H1 (cell line): ENCODE data around the gene ANKS1B. TPM values are rescaled to one million over a fixed set of nuclear protein-coding genes. Genes with fewer than 3 reads are reported as not detected.

Experiments used
- CTCF ChIA-PET: fragments of 300-600 bp; sonication (Branson Sonifier 250); formaldehyde crosslinking; loops from one replicate; lab custom pipeline; 2021; ENCODE audit not compliant: partially characterized antibody; lab: Charles Lee
- POLR2A ChIA-PET: fragments of 300-600 bp; sonication (Branson Sonifier 250); formaldehyde crosslinking; loops from one replicate; lab custom pipeline; 2021; ENCODE audit warnings: inconsistent platforms; ENCODE audit not compliant: partially characterized antibody; lab: Charles Lee
- DNase-seq, 2 experiments: peaks; one replicate each; pipeline versions ENCODE4 v3.0.0 to v3.0.0-alpha.2; 2010 to 2022; ENCODE audit warnings: low spot score in 2 of 2, low read depth in 1 of 2, mixed read lengths in 1 of 2
- FAIRE-seq: peaks from 2 replicates; lab custom pipeline; 2011; peaks lifted over from hg19 to GRCh38; lab: Jason Lieb, UNC
- H2AFZ ChIP-seq: 2 replicates; pipeline ENCODE4 v1.8.1; 2012; ENCODE audit warnings: low read length, inconsistent platforms
- H2AK5ac ChIP-seq: 2 replicates; pipeline ENCODE4 v1.6.1; 2013; ENCODE audit warnings: low read depth, low read length
- H2BK120ac ChIP-seq: replicated peaks from 2 replicates; pipeline ENCODE3; 2013; ENCODE audit warnings: low read depth, low read length, inconsistent platforms
- H2BK12ac ChIP-seq: 2 replicates; pipeline ENCODE4 v1.6.1; 2013; ENCODE audit warnings: low read depth, low read length
- H2BK15ac ChIP-seq: 2 replicates; pipeline ENCODE4 v1.6.1; 2013; ENCODE audit warnings: low read length
- H2BK20ac ChIP-seq: 2 replicates; pipeline ENCODE4 v1.6.1; 2013; ENCODE audit warnings: low read length
- H2BK5ac ChIP-seq: 2 replicates; pipeline ENCODE4 v1.6.1; 2013; ENCODE audit warnings: low read depth, low read length
- H3K14ac ChIP-seq: 2 replicates; pipeline ENCODE4 v1.6.1; 2013; ENCODE audit warnings: inconsistent platforms; ENCODE audit not compliant: insufficient read length
- H3K18ac ChIP-seq: 2 replicates; pipeline ENCODE4 v1.6.1; 2013; ENCODE audit warnings: low read length; ENCODE audit errors: extremely low read depth
- H3K23ac ChIP-seq: 2 replicates; pipeline ENCODE4 v1.6.1; 2013; ENCODE audit warnings: inconsistent platforms; ENCODE audit not compliant: insufficient read length
- H3K23me2 ChIP-seq: 2 replicates; pipeline ENCODE4 v1.6.1; 2013; ENCODE audit warnings: low read depth, low read length
- H3K27ac ChIP-seq: 2 replicates; pipeline ENCODE4 v1.6.1; 2011; ENCODE audit warnings: low read depth, low read length, inconsistent platforms
- H3K27me3 ChIP-seq, 4 experiments: replicated peaks in 1 of 4; 1 replicate in 1 of 4; 2 replicates in 3 of 4; pipeline versions ENCODE4 v1.6.1 to v1.8.1; 2011 to 2013; ENCODE audit warnings: low read length in 3 of 4, mild to moderate bottlenecking in 3 of 4, inconsistent platforms in 2 of 4, mixed read lengths in 2 of 4, moderate library complexity in 1 of 4; ENCODE audit not compliant: control insufficient read depth in 3 of 4, insufficient read depth in 3 of 4; ENCODE audit errors: extremely low read depth in 1 of 4
- H3K36me3 ChIP-seq, 4 experiments: 2 replicates each; pipeline versions ENCODE4 v1.6.1 to v1.8.1; 2011 to 2013; ENCODE audit warnings: mild to moderate bottlenecking in 4 of 4, low read length in 3 of 4, moderate library complexity in 2 of 4, control low read depth in 1 of 4, inconsistent platforms in 1 of 4; ENCODE audit not compliant: insufficient read depth in 4 of 4, control insufficient read depth in 2 of 4
- H3K4ac ChIP-seq: replicated peaks from 2 replicates; pipeline ENCODE3; 2013; ENCODE audit warnings: low read length, low read depth, mixed read lengths, inconsistent platforms; ENCODE audit not compliant: insufficient read length
- H3K4me1 ChIP-seq, 4 experiments: replicated peaks in 1 of 4; 1 replicate in 1 of 4; 2 replicates in 3 of 4; pipeline versions ENCODE4 v1.6.1 to v1.8.1; 2011 to 2013; ENCODE audit warnings: low read length in 3 of 4, inconsistent platforms in 2 of 4, mixed read lengths in 1 of 4; ENCODE audit not compliant: insufficient read depth in 4 of 4, control insufficient read depth in 3 of 4
- H3K4me2 ChIP-seq, 2 experiments: 2 replicates each; pipeline versions ENCODE4 v1.6.1 to v1.8.1; 2011 to 2013; ENCODE audit warnings: low read depth in 2 of 2, low read length in 2 of 2, control low read depth in 1 of 2, inconsistent platforms in 1 of 2, mild to moderate bottlenecking in 1 of 2; ENCODE audit not compliant: insufficient read depth in 1 of 2
- H3K4me3 ChIP-seq, 4 experiments: fragments of 200-600, 300-600 bp in 1 of 4; sonication (generic), shearing (Covaris generic), sonication (Bioruptor Twin) in 1 of 4; 2 replicates each; pipeline versions ENCODE4 v1.5.1 to v1.8.1; 2011 to 2016; ENCODE audit warnings: low read length in 4 of 4, low read depth in 3 of 4, control low read depth in 2 of 4, inconsistent platforms in 2 of 4, mild to moderate bottlenecking in 2 of 4, mixed read lengths in 1 of 4, moderate library complexity in 1 of 4; ENCODE audit not compliant: insufficient read depth in 2 of 4; ENCODE audit errors: extremely low read depth in 1 of 4
- H3K56ac ChIP-seq: replicated peaks from 2 replicates; pipeline ENCODE3; 2013; ENCODE audit warnings: low read depth, mild to moderate bottlenecking, mixed read lengths, low read length, inconsistent platforms; ENCODE audit not compliant: insufficient read length
- H3K79me1 ChIP-seq: 2 replicates; pipeline ENCODE4 v1.6.1; 2013; ENCODE audit warnings: low read depth, low read length, control low read depth
- H3K79me2 ChIP-seq, 2 experiments: 2 replicates each; pipeline versions ENCODE4 v1.6.1 to v1.8.1; 2012 to 2013; ENCODE audit warnings: low read length in 2 of 2, mild to moderate bottlenecking in 2 of 2, inconsistent platforms in 1 of 2; ENCODE audit not compliant: insufficient read depth in 2 of 2, control insufficient read depth in 1 of 2
- H3K9ac ChIP-seq, 4 experiments: replicated peaks in 1 of 4; 1 replicate in 1 of 4; 2 replicates in 3 of 4; pipeline versions ENCODE4 v1.6.1 to v1.8.1; 2011 to 2013; ENCODE audit warnings: low read depth in 3 of 4, low read length in 3 of 4, control low read depth in 2 of 4, mild to moderate bottlenecking in 2 of 4, moderate library complexity in 2 of 4, inconsistent platforms in 1 of 4; ENCODE audit errors: extremely low read depth in 1 of 4
- H3K9me3 ChIP-seq, 2 experiments: 2 replicates each; pipeline versions ENCODE4 v1.6.1 to v1.8.1; 2012 to 2013; ENCODE audit warnings: mild to moderate bottlenecking in 2 of 2, moderate library complexity in 2 of 2, control low read depth in 1 of 2, inconsistent platforms in 1 of 2, low read depth in 1 of 2, low read length in 1 of 2, mixed read lengths in 1 of 2; ENCODE audit not compliant: insufficient read depth in 2 of 2
- H4K20me1 ChIP-seq, 2 experiments: replicated peaks in 1 of 2; 2 replicates each; pipeline versions ENCODE3 to v1.8.1; 2011 to 2013; ENCODE audit warnings: inconsistent platforms in 2 of 2, low read length in 2 of 2, mild to moderate bottlenecking in 1 of 2; ENCODE audit not compliant: insufficient read depth in 2 of 2, control insufficient read depth in 1 of 2
- H4K5ac ChIP-seq: 2 replicates; pipeline ENCODE4 v1.6.1; 2013; ENCODE audit warnings: low read length, low read depth, mixed read lengths, inconsistent platforms; ENCODE audit not compliant: insufficient read length
- H4K8ac ChIP-seq: 2 replicates; pipeline ENCODE4 v1.8.0; 2013; ENCODE audit warnings: mild to moderate bottlenecking, moderate library complexity, low read length, inconsistent platforms; ENCODE audit not compliant: insufficient read depth; ENCODE audit errors: extremely low read depth
- H4K91ac ChIP-seq: replicated peaks from 2 replicates; pipeline ENCODE3; 2013; ENCODE audit warnings: low read length, mixed read lengths, inconsistent platforms; ENCODE audit not compliant: insufficient read length
- ASH2L ChIP-seq: fragments of 200-600, 300-600 bp; sonication (generic); IDR thresholded peaks from one replicate; pipeline ENCODE4 v1.7.1; 2017; ENCODE audit warnings: low read length
- CBX5 ChIP-seq: fragments of 300-800, 300-1000 bp; sonication (generic); IDR thresholded peaks from 2 replicates; pipeline ENCODE4 v1.7.1; 2016; ENCODE audit warnings: antibody characterized with exemption, low read length, low read depth
- EGR1 ChIP-seq: IDR thresholded peaks from 2 replicates; pipeline ENCODE4 v1.6.1; 2011; ENCODE audit warnings: low read depth, low read length, borderline replicate concordance
- KDM5A ChIP-seq: fragments of 200-600 bp; IDR thresholded peaks from 2 replicates; pipeline ENCODE4 v1.7.1; 2012; ENCODE audit warnings: mild to moderate bottlenecking, low read length, inconsistent platforms, mixed read lengths
- NRF1 ChIP-seq: IDR thresholded peaks from 2 replicates; pipeline ENCODE4 v1.6.1; 2011; ENCODE audit warnings: mild to moderate bottlenecking, low read depth, low read length, improper control_type of control experiment
- SIX5 ChIP-seq: IDR thresholded peaks from 2 replicates; pipeline ENCODE4 v1.6.1; 2011; ENCODE audit warnings: mild to moderate bottlenecking, low read depth, low read length
- ZNF274 ChIP-seq: IDR thresholded peaks from 2 replicates; pipeline ENCODE4 v1.7.0; 2012; ENCODE audit warnings: low read length, borderline replicate concordance; ENCODE audit errors: extremely low read depth
- WGBS, 2 experiments: shearing (Covaris generic) in 1 of 2; methylation state at CpG; one replicate each; pipeline versions ENCODE4 v1.1.6 to v1.1.7; 2013 to 2015; ENCODE audit warnings: low lambda C conversion rate in 2 of 2, mixed read lengths in 2 of 2, inconsistent platforms in 1 of 2, low coverage in 1 of 2, missing lambda C conversion rate in 1 of 2; ENCODE audit not compliant: insufficient replicate concordance in 2 of 2, insufficient coverage in 1 of 2, insufficient read length in 1 of 2; ENCODE audit errors: extremely low coverage in 1 of 2, missing lambda C conversion rate in 1 of 2; 5-methylcytosine and 5-hydroxymethylcytosine counted together
- polyA plus RNA-seq, 7 experiments: library from polyadenylated mRNA; depleted of rRNA in 3 of 7; stranded (reverse) in 5 of 7; unstranded in 2 of 7; fragments of >200 nt in 5 of 7; fragments of 200-250 nt in 2 of 7; gene quantifications; 1 replicate in 5 of 7; 2 replicates in 1 of 7; 4 replicates in 1 of 7; pipeline versions ENCODE4 v1.2.1 to v1.2.3, GENCODE V29; 2011 to 2013; ENCODE audit warnings: missing spikeins in 2 of 7, mixed read lengths in 2 of 7
- total RNA-seq: library from RNA; stranded (reverse); fragmentation: NEBNext Ultra II Directional; extraction: Animal tissue kit (Norgen Biotek cat#: 25700); gene quantifications from 2 replicates; pipeline ENCODE4 v1.2.1, GENCODE V29; 2021
- TF ChIP-seq, protein P1 (sequence below): IDR thresholded peaks from 2 replicates; pipeline ENCODE4 v1.6.1; 2011; ENCODE audit warnings: low read length, improper control_type of control experiment

The ANKS1B gene
- total and polyA plus RNA-seq, 2 of the 8 experiments (the other 6 are each of a cell fraction or from before 2014, with no cell fraction given), result 2.7 to 6.1 TPM

DNA sequence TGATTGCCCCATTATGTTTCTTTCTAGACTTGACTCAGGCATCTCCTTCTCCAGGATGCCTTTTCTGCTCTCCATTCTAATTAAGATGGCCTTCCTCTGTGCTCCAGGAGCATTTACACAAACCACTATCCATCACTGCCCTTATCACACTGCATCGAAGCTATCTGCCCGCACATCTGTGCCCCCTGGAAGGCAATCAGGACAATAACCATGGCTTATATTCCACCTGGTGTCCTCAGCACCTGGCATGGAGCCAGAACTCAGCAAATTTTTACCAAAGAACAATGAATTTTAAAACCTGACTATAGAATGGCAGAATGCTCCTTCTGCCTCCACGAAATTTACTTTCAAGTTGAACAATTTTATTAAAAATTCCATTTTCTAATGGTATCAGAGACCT, 873.9 kb downstream of the ANKS1B start:
- H3K79me1 ChIP-seq, result no peaks in the 10 kb centered on the region
- POLR2A ChIA-PET, result no interaction called here

More for the DNA sequence above, 873.9 kb downstream of the ANKS1B start:
- WGBS, 2 experiments, result 97% methylated on average over 3 of the region's 3 CpGs; no CpG with 5 or more reads in 1 of the 2 experiments
- Histone ChIP-seq H3K36me3 (no peaks in the 10 kb centered on the region), H3K56ac (no peak overlapping the region), H2AFZ (no peak overlapping the region), H3K27me3 (no peaks in the 10 kb centered on the region), H4K5ac (no peak overlapping the region), H3K27ac (no peak overlapping the region), H3K23me2 (no peaks in the 10 kb centered on the region), H2AK5ac (no peak overlapping the region), H4K8ac (no peak overlapping the region), H2BK12ac (no peak overlapping the region), H3K23ac (no peak overlapping the region), H3K4me1 (0 out of 7 replicates have a peak, but pooled peaks cover 0 to 5% (median 0%) of the 10 kb centered on the region in 4 experiments), H3K9me3 (no peaks in the 10 kb centered on the region), H3K4me2 (no peak overlapping the region), H4K20me1 (no peaks in the 10 kb centered on the region), H2BK120ac (no peak overlapping the region), H3K4ac (no peak overlapping the region), H4K91ac (no peak overlapping the region), H3K79me2 (no peaks in the 10 kb centered on the region), H2BK20ac (no peak overlapping the region), H3K18ac (no peak overlapping the region), H3K14ac (no peak overlapping the region), H3K9ac (no peak overlapping the region), H2BK5ac (no peak overlapping the region), H2BK15ac (no peak overlapping the region), H3K4me3 (no peak overlapping the region)
- TF ChIP-seq CBX5 (no peak), ZNF274 (no peak), EGR1 (no peak), NRF1 (no peak), ASH2L (no peak), SIX5 (no peak), KDM5A (no peak)
- TF ChIP-seq, protein P1, sequence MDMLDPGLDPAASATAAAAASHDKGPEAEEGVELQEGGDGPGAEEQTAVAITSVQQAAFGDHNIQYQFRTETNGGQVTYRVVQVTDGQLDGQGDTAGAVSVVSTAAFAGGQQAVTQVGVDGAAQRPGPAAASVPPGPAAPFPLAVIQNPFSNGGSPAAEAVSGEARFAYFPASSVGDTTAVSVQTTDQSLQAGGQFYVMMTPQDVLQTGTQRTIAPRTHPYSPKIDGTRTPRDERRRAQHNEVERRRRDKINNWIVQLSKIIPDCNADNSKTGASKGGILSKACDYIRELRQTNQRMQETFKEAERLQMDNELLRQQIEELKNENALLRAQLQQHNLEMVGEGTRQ, result no peak
- CTCF ChIA-PET, result interaction anchor here (0.7 kb wide), 1 partner anchor 63 kb away, joined by 3 read pairs; no protein-coding TSS in a partner anchor
- FAIRE-seq (no peak), DNase-seq (no peak)
